Measurements from ENCODE around the gene BBX.
"Not testable (repeated sequence)": the region's sequence is repeated elsewhere in the genome, so short reads cannot be mapped to it uniquely, and the experiment has no call there.

Gene BBX

GRCh38 chr3:107800710-107801109 is 277.9 kb downstream of the BBX start:
- no peak for DNase-seq (ENCODE audit: low read depth in 2 of 2)

GRCh38 chr3:107803170-107803569 is 280.4 kb downstream of the BBX start:
- DNase-seq (ENCODE audit: low read depth in 2 of 2) = no peak

GRCh38 chr3:107806021-107806420 is 283.3 kb downstream of the BBX start:
- DNase-seq (ENCODE audit: low read depth in 2 of 2) = no peak

GRCh38 chr3:107806536-107806935 is 283.8 kb downstream of the BBX start:
- no peak for DNase-seq (ENCODE audit: low read depth in 2 of 2)

- no peak for DNase-seq (ENCODE audit: low read depth in 2 of 2)
Observed at GRCh38 chr3:107810171-107811071, 287.7 kb downstream of the BBX start.

GRCh38 chr3:107813026-107813425 is 290.3 kb downstream of the BBX start:
- no peak for DNase-seq (ENCODE audit: low read depth in 2 of 2)

- no peak for DNase-seq (ENCODE audit: low read depth in 2 of 2)
Observed at GRCh38 chr3:107816107-107816506, 293.3 kb downstream of the BBX start.

GRCh38 chr3:107817076-107817475 is 294.3 kb downstream of the BBX start:
- no peak for DNase-seq (ENCODE audit: low read depth in 2 of 2)

GRCh38 chr3:107818025-107818424 is 295.3 kb downstream of the BBX start:
- no peak for DNase-seq (ENCODE audit: low read depth in 2 of 2)

GRCh38 chr3:107819656-107820055 is 296.9 kb downstream of the BBX start:
- no peak for DNase-seq (ENCODE audit: low read depth in 2 of 2)

GRCh38 chr3:107822308-107822707 is 299.5 kb downstream of the BBX start:
- no peak for DNase-seq (ENCODE audit: low read depth in 2 of 2)

GRCh38 chr3:107824822-107825371 is 302.1 kb downstream of the BBX start:
- DNase-seq (ENCODE audit: low read depth in 2 of 2) = no peak

GRCh38 chr3:107825556-107825955 is 302.8 kb downstream of the BBX start:
- no peak for DNase-seq (ENCODE audit: low read depth in 2 of 2)

GRCh38 chr3:107826727-107827126 is 304.0 kb downstream of the BBX start:
- DNase-seq (ENCODE audit: low read depth in 2 of 2) = no peak

- DNase-seq (ENCODE audit: low read depth in 2 of 2) = no peak
Observed at GRCh38 chr3:107829185-107829584, 306.4 kb downstream of the BBX start.

- DNase-seq (ENCODE audit: low read depth in 2 of 2) = no peak
Observed at GRCh38 chr3:107831590-107831989, 308.8 kb downstream of the BBX start.

GRCh38 chr3:107833043-107833442 is 310.3 kb downstream of the BBX start:
- no peak for DNase-seq (ENCODE audit: low read depth in 2 of 2)

GRCh38 chr3:107833722-107834416 is 311.1 kb downstream of the BBX start:
- DNase-seq (ENCODE audit: low read depth in 2 of 2) = no peak

GRCh38 chr3:107835001-107835400 is 312.2 kb downstream of the BBX start:
- not testable (repeated sequence) for DNase-seq (ENCODE audit: low read depth in 2 of 2)

GRCh38 chr3:107837895-107838612 is 315.3 kb downstream of the BBX start:
- DNase-seq (ENCODE audit: low read depth in 2 of 2) = no peak

GRCh38 chr3:107841831-107842230 is 319.1 kb downstream of the BBX start:
- DNase-seq (ENCODE audit: low read depth in 2 of 2) = no peak

GRCh38 chr3:107842940-107843339 is 320.2 kb downstream of the BBX start:
- DNase-seq (ENCODE audit: low read depth in 2 of 2) = no peak
